Ramos (cell line): ENCODE data around the gene ADCY2.

ENCODE experiments used
- in situ Hi-C: fragments of 300-500 bp; cut with MboI; formaldehyde crosslinking; loops from one replicate; pipeline ENCODE4 v1.14.3; 2022; ENCODE audit warnings: low sequenced_read_pairs; ENCODE audit not compliant: unreplicated experiment

Gene ADCY2

GRCh38 chr5:7577381-7577780 lies 181.4 kb downstream of the ADCY2 start:
- in situ Hi-C loops = no loop called here

DNA sequence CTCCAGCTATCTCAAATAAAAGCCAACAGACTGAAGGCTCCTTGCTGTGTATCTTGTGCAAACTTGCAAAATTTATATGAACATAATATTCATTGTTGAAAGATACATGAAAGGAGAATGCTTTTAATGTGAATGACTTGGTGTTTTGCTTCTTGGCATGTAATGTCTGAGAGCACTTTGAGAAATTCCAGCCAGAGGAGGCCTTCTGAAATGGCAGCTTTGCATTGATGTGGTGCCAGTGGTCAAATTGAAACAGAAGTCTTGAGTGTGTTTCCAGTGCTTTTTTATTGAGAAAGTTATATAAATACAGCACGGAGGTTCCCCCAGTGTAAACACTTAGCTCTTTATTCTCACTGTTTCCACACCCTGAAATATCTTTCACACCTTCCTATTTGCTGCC lies 182.1 kb downstream of the ADCY2 start:
- in situ Hi-C loops = no loop called here

GRCh38 chr5:7584749-7585148 lies 188.8 kb downstream of the ADCY2 start:
- in situ Hi-C loops = no loop called here

- in situ Hi-C loops = no loop called here
Observed at GRCh38 chr5:7585807-7586206, 189.9 kb downstream of the ADCY2 start.

- in situ Hi-C loops = no loop called here
Observed at GRCh38 chr5:7586480-7586879, 190.5 kb downstream of the ADCY2 start.

GRCh38 chr5:7589800-7590199 lies 193.9 kb downstream of the ADCY2 start:
- in situ Hi-C loops = no loop called here

- in situ Hi-C loops = no loop called here
Observed at GRCh38 chr5:7592910-7593309, 197.0 kb downstream of the ADCY2 start.

GRCh38 chr5:7597059-7597642 lies 201.2 kb downstream of the ADCY2 start:
- in situ Hi-C loops = no loop called here

DNA sequence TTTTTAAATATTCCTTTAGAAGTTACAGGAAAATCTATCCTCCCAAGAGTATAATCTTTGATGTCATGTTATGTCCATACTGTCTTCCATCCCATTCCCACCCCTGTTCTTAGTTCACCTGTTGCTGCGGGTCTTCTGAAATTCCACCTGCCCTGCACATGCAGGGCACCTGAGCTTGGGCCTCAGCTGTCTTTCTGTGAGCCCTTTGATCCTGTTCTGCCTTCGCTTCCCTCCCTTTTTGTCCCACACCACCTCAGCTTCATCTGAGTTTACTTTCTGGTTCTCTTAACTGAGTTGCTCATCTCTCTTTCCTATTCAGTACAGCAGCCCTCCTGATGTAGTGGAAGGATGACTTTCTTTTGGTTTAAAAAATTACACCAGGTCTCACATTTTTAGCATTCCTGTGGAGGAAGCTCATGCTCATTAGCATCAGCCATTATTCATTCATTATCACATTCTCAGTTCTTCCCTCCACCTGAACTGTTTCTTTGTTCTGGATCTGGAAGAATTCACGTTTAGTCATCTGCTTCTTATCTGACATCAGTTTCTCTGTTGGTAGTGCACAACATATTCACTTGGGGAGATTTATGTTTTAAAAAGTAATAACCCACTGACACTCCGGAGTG lies 211.0 kb downstream of the ADCY2 start:
- in situ Hi-C loops = no loop called here

DNA sequence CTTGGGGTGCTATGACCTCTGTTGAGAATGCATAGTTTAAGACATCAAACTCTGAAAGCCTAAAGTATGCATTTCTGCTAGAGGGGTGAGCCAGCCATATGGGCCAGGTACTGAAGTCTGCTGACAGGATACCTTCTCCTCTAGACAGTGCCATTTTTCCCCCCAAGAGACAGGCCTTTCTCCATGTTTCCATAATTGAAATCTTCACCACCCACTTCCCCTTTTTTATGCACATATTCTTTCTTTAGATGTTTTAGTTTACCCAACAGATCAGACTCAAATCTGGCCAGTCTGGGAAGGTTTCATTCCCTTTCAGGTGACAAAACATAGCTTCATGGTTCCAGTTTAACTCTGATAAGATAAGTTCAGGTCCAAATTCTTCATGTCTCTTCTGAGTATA lies 212.8 kb downstream of the ADCY2 start:
- in situ Hi-C loops = no loop called here

DNA sequence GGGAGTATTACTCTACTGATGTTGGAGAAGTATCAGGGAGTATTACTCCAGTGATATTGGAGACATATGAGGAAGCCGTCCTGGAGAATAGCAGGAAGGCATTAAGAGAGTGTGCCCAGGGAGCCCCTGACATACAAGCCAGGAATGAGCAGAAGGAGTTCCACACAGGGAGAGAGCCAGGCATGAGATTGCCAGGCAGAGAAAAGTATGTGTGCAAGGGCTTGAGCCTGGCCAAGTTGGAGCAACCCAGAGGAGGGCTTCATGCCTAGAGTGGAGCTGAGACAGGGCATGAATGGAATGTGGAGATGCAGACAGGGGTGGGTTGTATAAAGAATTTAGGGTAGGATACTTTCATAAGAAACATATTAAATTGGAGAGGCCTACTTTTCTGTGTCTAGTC lies 213.8 kb downstream of the ADCY2 start:
- in situ Hi-C loops = no loop called here

- in situ Hi-C loops = no loop called here
Observed at GRCh38 chr5:7610531-7611177, 214.7 kb downstream of the ADCY2 start.

DNA sequence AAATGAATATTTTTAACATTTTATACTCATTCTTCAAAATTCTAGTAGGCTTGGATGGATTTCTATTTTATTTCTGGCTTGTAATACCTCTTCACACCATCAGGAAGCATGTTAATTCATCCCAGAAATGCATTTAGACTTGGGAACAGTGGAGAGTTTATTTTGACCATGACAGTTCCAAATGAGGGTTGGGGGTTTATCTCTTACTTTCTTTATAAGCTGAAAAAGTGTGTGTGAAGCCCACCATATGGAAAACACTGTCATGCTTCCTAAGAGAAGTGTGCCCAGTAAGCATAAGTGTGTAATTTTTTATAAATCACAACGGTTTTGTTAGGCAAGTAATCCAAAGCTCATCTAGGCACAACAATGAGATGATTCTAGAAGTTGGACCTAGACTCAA lies 215.6 kb downstream of the ADCY2 start:
- in situ Hi-C loops = no loop called here

DNA sequence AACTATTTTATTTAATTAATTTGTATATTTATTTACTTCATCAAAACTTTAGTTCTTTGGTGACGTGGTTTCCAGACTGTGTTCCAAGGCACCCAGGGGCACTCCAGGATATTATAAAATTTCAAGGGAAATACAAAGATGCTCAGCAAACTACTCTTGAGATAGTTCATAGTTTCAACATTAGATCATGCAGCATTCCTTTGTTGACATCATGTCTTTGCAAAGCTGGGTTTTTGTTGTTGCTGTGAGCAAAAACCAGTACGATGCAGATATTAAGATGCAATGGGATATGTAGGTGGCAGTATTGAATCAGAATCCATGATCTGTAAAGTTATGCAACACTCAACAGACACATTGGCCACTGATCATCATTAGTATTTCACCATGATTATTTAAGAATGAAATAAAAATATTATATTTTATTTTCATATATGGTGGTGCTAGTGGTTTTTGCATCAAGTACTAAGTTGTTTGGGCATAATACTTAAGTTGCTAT lies 219.7 kb downstream of the ADCY2 start:
- in situ Hi-C loops = no loop called here

- in situ Hi-C loops = no loop called here
Observed at GRCh38 chr5:7616897-7617296, 221.0 kb downstream of the ADCY2 start.

- in situ Hi-C loops = no loop called here
Observed at GRCh38 chr5:7622498-7622897, 226.6 kb downstream of the ADCY2 start.

DNA sequence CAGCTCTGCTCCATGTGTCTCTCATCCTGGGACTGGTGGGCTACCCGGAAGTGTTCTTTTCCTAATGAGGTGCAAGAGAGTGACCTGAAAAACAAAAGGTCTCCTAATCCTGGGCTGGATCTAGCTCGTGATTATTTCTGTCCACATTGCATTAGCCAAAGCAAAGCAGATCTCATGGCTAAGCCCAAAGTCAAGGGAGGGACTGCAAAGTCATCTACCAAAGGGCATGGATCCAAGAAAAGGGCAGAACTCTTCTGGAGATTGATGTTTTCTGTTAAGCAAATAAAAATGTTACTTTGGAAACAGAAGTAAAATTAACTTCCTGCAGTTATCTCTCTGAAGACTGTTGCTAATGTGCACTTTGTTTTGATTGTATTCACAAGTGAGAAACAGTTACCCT lies 229.8 kb downstream of the ADCY2 start:
- in situ Hi-C loops = no loop called here

GRCh38 chr5:7628248-7628647 lies 232.3 kb downstream of the ADCY2 start:
- in situ Hi-C loops = no loop called here

DNA sequence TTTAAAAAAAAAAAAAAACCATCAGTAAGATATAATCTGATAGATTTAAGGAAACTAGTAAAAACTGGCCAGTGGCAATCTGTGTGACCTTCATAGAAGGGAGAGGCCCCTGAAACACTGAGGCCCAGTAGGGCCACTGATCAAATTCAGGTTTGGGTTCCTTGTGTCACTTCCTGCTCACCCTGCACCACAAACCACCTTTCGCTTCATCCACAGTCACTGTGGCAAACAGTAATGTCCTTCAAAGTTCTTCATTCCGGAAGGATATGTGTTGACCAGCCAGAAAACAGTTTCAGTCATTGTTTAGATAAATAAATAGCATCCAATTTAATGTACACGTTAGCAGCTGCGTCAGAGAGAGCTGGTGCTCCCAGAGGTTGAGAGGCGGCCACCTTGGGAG lies 232.9 kb downstream of the ADCY2 start:
- in situ Hi-C loops = no loop called here

DNA sequence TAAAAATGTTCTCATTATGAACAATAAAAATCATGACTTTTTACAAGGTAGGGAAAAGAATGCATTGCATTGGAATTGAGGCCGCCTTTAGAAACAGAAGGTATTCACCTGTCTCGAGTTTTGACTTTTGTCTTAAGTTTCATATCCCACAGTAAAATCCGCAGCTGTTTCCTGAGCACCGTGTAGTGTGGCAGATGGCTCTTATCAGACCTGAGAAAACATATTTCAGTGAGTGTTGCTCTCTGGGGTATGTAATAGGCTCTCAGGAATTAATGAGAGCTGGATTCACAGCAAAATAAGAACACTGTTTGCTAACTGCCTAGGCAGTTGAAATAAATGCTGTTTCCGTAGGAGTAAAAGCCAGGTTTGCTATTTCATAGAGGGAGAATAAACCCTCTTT lies 233.6 kb downstream of the ADCY2 start:
- in situ Hi-C loops = no loop called here

DNA sequence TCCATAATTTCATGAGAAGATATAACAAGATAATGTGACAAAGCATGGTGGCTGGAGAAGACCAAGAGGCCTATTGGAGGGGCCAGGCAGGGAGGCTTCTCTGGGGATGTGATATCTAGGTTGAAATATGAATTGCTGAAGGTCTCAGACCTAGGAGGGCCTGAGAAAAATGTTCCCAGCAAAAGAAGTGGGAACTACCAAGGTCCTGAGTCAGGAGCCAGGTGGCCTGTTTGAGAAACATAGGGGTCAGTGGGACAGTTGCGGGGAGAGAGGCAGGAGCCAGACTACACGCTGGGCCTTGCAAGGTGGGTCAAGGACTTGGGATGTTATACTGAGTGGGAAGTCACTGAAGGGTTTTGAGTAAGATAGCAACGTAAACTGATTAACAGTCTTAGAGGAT lies 238.9 kb downstream of the ADCY2 start:
- in situ Hi-C loops = no loop called here

- in situ Hi-C loops = no loop called here
Observed at GRCh38 chr5:7638456-7638855, 242.5 kb downstream of the ADCY2 start.
